Liver (tissue), 9 donors: Measurements from ENCODE around the gene SLC25A12. TPM values are rescaled to one million over a fixed set of nuclear protein-coding genes. Genes with fewer than 3 reads are reported as not detected.

Experiments
- DNase-seq: peaks from one replicate; pipeline ENCODE4 v3.0.0-alpha.2; 2017; ENCODE audit warnings: low spot score
- H3K27ac ChIP-seq, 2 donors: one replicate each; pipeline ENCODE4 v1.7.0; 2013; ENCODE audit warnings: inconsistent platforms in 2 of 2, low read length in 2 of 2, control low read depth in 1 of 2, low read depth in 1 of 2, mild to moderate bottlenecking in 1 of 2
- H3K27me3 ChIP-seq, 4 donors: one replicate each; pipeline versions ENCODE4 v1.6.1 to v1.7.0; 2013; ENCODE audit warnings: low read length in 3 of 4, inconsistent platforms in 1 of 4, mild to moderate bottlenecking in 1 of 4, moderate library complexity in 1 of 4; ENCODE audit not compliant: control insufficient read depth in 4 of 4, insufficient read depth in 4 of 4
- H3K36me3 ChIP-seq, 4 donors: one replicate each; pipeline versions ENCODE4 v1.6.1 to v1.7.0; 2013; ENCODE audit warnings: low read length in 3 of 4, mild to moderate bottlenecking in 3 of 4, low read depth in 1 of 4, moderate library complexity in 1 of 4; ENCODE audit not compliant: control insufficient read depth in 4 of 4, insufficient read depth in 3 of 4
- H3K4me1 ChIP-seq, 4 donors: one replicate each; pipeline versions ENCODE4 v1.6.1 to v1.7.0; 2013; ENCODE audit warnings: low read length in 3 of 4, mild to moderate bottlenecking in 3 of 4, moderate library complexity in 1 of 4; ENCODE audit not compliant: control insufficient read depth in 4 of 4, insufficient read depth in 4 of 4
- H3K4me3 ChIP-seq, 3 donors: one replicate each; pipeline versions ENCODE4 v1.6.1 to v1.7.0; 2013; ENCODE audit warnings: low read length in 3 of 3, control low read depth in 1 of 3, low read depth in 1 of 3, mild to moderate bottlenecking in 1 of 3
- H3K9ac ChIP-seq, 2 donors: one replicate each; pipeline ENCODE4 v1.7.0; 2013; ENCODE audit warnings: low read length in 2 of 2, mild to moderate bottlenecking in 2 of 2, moderate library complexity in 2 of 2, control low read depth in 1 of 2, low read depth in 1 of 2
- H3K9me3 ChIP-seq, 4 donors: one replicate each; pipeline versions ENCODE4 v1.6.1 to v1.7.0; 2013; ENCODE audit warnings: low read length in 3 of 4; ENCODE audit not compliant: control insufficient read depth in 4 of 4
- EGR1 ChIP-seq, 2 donors: IDR thresholded peaks; 2 replicates each; pipeline ENCODE4 v1.6.1; 2016 to 2018; ENCODE audit warnings: antibody characterized with exemption in 2 of 2, low read depth in 2 of 2
- FOXA1 ChIP-seq: IDR thresholded peaks from 2 replicates; pipeline ENCODE4 v1.6.1; 2016; ENCODE audit warnings: antibody characterized with exemption
- FOXA2 ChIP-seq: IDR thresholded peaks from 2 replicates; pipeline ENCODE4 v1.6.1; 2016; ENCODE audit warnings: antibody characterized with exemption
- HNF4A ChIP-seq, 2 donors: conservative IDR thresholded peaks; 2 replicates each; pipeline ENCODE4 v1.6.1; 2016; ENCODE audit warnings: antibody characterized with exemption in 2 of 2, mild to moderate bottlenecking in 2 of 2
- HNF4G ChIP-seq: IDR thresholded peaks from 2 replicates; pipeline ENCODE4 v1.6.1; 2016; ENCODE audit warnings: antibody characterized with exemption
- JUND ChIP-seq, 2 donors: IDR thresholded peaks; 2 replicates each; pipeline ENCODE4 v1.6.1; 2016; ENCODE audit warnings: antibody characterized with exemption in 2 of 2
- NR2F2 ChIP-seq: IDR thresholded peaks from 2 replicates; pipeline ENCODE4 v1.6.1; 2016; ENCODE audit warnings: antibody characterized with exemption
- RAD21 ChIP-seq, 2 donors: IDR thresholded peaks; 2 replicates each; pipeline ENCODE4 v1.6.1; 2016; ENCODE audit warnings: antibody characterized with exemption in 2 of 2, mild to moderate bottlenecking in 2 of 2
- RXRA ChIP-seq, 2 donors: IDR thresholded peaks; 2 replicates each; pipeline ENCODE4 v1.6.1; 2017 to 2018; ENCODE audit warnings: antibody characterized with exemption in 2 of 2, mild to moderate bottlenecking in 1 of 2
- SP1 ChIP-seq: IDR thresholded peaks from 2 replicates; pipeline ENCODE4 v1.6.1; 2018; ENCODE audit warnings: antibody characterized with exemption, mild to moderate bottlenecking
- TAF1 ChIP-seq: conservative IDR thresholded peaks from 2 replicates; pipeline ENCODE4 v1.6.1; 2016; ENCODE audit warnings: antibody characterized with exemption, mild to moderate bottlenecking
- YY1 ChIP-seq: IDR thresholded peaks from 2 replicates; pipeline ENCODE4 v1.6.1; 2016; ENCODE audit warnings: antibody characterized with exemption, mild to moderate bottlenecking
- WGBS: extraction: QIAGEN DNeasy Blood & Tissue Kit; methylation state at CpG from one replicate; pipeline ENCODE4 v1.1.7; 2013; 5-methylcytosine and 5-hydroxymethylcytosine counted together
- polyA plus RNA-seq, 2 donors: library from polyadenylated mRNA; stranded (reverse) in 1 of 2; unstranded in 1 of 2; fragments of 200-250 nt in 1 of 2; fragments of >200 nt in 1 of 2; fragmentation: Nextera tagmentation in 1 of 2; extraction: Ambion mirVana in 1 of 2; gene quantifications; one replicate each; pipeline versions ENCODE4 v1.2.1 to v1.2.3, GENCODE V29; 2013 to 2015
- total RNA-seq, 2 donors: library from RNA; depleted of rRNA; stranded (reverse); fragments of >200 nt; gene quantifications; one replicate each; pipeline ENCODE4 v1.2.3, GENCODE V29; 2014
- TF ChIP-seq, protein P1 (sequence below): IDR thresholded peaks from 2 replicates; pipeline ENCODE4 v1.6.1; 2016; ENCODE audit warnings: antibody characterized with exemption
- TF ChIP-seq, protein P2 (sequence below): fragments of 150-350 bp; IDR thresholded peaks from 2 replicates; pipeline ENCODE4 v1.5.1; 2017; ENCODE audit warnings: improper control_type of control experiment, low read depth, low read length; ENCODE audit not compliant: missing input control
- TF ChIP-seq, protein P3 (sequence below): IDR thresholded peaks from 2 replicates; pipeline ENCODE4 v1.6.1; 2016; ENCODE audit warnings: antibody characterized with exemption
- TF ChIP-seq, protein P4 (sequence below): IDR thresholded peaks from 2 replicates; pipeline ENCODE4 v1.6.1; 2016; ENCODE audit warnings: antibody characterized with exemption
- TF ChIP-seq, protein P5 (sequence below): IDR thresholded peaks from 2 replicates; pipeline ENCODE4 v1.6.1; 2016; ENCODE audit warnings: antibody characterized with exemption, mild to moderate bottlenecking
- donor health status: healthy.
- donor health status: healthy.
- donor health status: healthy.
- donor health status: healthy.
- donor health status: healthy.

The SLC25A12 gene
- total and polyA plus RNA-seq, 4 donors = 0.46 to 4.4 (median 2.1) TPM

DNA sequence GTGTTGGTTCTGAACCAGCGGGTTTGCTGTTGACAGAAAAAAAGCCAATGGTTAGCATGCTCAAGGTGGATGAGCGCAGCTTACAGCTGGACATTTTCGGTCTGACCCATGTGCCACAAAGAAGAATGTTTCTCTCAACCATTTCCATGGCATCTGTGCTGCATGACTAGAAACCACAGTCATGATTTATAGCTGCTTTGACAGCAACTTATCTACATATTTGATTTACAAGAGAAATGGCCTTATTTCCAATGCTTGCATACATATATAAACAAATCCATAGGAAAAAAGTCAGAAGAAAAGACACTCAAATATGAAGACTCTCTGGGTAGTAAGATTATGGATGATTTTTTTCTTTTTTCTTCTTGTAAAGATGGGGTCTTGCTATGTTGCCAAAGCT lies 108.6 kb downstream of the SLC25A12 start:
- WGBS = 98% methylated on average over 3 of the region's 3 CpGs
- TF ChIP-seq TAF1 (no peak), HNF4G (no peak), EGR1 (IDR thresholded peaks at IDR 0.05; ENCODE audit: low read depth in 2 of 2) (no peak), NR2F2 (no peak), JUND (IDR thresholded peaks at IDR 0.05) (no peak), FOXA2 (no peak)
- TF ChIP-seq, protein P1, sequence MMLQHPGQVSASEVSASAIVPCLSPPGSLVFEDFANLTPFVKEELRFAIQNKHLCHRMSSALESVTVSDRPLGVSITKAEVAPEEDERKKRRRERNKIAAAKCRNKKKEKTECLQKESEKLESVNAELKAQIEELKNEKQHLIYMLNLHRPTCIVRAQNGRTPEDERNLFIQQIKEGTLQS = no peak
- TF ChIP-seq, protein P2, sequence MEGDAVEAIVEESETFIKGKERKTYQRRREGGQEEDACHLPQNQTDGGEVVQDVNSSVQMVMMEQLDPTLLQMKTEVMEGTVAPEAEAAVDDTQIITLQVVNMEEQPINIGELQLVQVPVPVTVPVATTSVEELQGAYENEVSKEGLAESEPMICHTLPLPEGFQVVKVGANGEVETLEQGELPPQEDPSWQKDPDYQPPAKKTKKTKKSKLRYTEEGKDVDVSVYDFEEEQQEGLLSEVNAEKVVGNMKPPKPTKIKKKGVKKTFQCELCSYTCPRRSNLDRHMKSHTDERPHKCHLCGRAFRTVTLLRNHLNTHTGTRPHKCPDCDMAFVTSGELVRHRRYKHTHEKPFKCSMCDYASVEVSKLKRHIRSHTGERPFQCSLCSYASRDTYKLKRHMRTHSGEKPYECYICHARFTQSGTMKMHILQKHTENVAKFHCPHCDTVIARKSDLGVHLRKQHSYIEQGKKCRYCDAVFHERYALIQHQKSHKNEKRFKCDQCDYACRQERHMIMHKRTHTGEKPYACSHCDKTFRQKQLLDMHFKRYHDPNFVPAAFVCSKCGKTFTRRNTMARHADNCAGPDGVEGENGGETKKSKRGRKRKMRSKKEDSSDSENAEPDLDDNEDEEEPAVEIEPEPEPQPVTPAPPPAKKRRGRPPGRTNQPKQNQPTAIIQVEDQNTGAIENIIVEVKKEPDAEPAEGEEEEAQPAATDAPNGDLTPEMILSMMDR = no peak
- TF ChIP-seq, protein P3, sequence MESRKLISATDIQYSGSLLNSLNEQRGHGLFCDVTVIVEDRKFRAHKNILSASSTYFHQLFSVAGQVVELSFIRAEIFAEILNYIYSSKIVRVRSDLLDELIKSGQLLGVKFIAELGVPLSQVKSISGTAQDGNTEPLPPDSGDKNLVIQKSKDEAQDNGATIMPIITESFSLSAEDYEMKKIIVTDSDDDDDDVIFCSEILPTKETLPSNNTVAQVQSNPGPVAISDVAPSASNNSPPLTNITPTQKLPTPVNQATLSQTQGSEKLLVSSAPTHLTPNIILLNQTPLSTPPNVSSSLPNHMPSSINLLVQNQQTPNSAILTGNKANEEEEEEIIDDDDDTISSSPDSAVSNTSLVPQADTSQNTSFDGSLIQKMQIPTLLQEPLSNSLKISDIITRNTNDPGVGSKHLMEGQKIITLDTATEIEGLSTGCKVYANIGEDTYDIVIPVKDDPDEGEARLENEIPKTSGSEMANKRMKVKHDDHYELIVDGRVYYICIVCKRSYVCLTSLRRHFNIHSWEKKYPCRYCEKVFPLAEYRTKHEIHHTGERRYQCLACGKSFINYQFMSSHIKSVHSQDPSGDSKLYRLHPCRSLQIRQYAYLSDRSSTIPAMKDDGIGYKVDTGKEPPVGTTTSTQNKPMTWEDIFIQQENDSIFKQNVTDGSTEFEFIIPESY = no peak
- Histone ChIP-seq H3K9ac (no peak overlapping the region), H3K27me3 (no peaks in the 10 kb centered on the region), H3K36me3 (peaks cover 0 to 2% (median 0%) of the 10 kb centered on the region in 4 donors), H3K9me3 (no peaks in the 10 kb centered on the region), H3K4me3 (no peak overlapping the region), H3K27ac (no peak overlapping the region), H3K4me1 (no peaks in the 10 kb centered on the region)
- DNase-seq = no peak

DNA sequence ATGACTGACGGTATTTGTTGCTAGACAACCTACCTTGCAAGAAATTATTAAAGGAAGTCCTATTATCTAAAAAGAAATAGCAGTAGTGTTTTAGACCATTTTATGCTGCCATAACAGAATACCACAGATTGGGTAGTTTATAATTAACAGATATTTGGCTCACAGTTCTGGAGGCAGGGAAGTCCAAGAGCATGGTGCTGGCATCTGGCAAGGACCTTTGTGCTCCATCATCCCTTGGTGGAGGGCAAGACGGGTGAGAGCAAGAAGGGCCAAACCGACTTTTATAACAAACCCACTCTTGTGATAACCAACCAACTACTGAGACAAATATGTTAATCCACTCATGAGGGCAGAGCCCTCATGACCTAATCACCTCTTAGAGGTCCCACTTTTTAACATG lies 115.5 kb downstream of the SLC25A12 start:
- Histone ChIP-seq H3K9ac (no peak overlapping the region), H3K27ac (no peak overlapping the region), H3K27me3 (no peaks in the 10 kb centered on the region), H3K4me3 (no peak overlapping the region), H3K36me3 (no peaks in the 10 kb centered on the region), H3K9me3 (peaks cover 1 to 10% (median 4%) of the 10 kb centered on the region in 4 donors), H3K4me1 (no peaks in the 10 kb centered on the region)
- 99% methylated on average over 3 of the region's 3 CpGs for WGBS
- TF ChIP-seq, protein P4, sequence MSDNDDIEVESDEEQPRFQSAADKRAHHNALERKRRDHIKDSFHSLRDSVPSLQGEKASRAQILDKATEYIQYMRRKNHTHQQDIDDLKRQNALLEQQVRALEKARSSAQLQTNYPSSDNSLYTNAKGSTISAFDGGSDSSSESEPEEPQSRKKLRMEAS = no peak
- TF ChIP-seq RXRA (IDR thresholded peaks at IDR 0.05) (no peak), HNF4A (conservative IDR thresholded peaks at IDR 0.05) (no peak), FOXA2 (no peak), SP1 (no peak), NR2F2 (no peak), HNF4G (no peak), EGR1 (IDR thresholded peaks at IDR 0.05; ENCODE audit: low read depth in 2 of 2) (no peak), RAD21 (IDR thresholded peaks at IDR 0.05) (no peak), TAF1 (no peak), FOXA1 (no peak), YY1 (no peak)
- TF ChIP-seq, protein P1 = no peak
- TF ChIP-seq, protein P2 = no peak
- TF ChIP-seq, protein P5, sequence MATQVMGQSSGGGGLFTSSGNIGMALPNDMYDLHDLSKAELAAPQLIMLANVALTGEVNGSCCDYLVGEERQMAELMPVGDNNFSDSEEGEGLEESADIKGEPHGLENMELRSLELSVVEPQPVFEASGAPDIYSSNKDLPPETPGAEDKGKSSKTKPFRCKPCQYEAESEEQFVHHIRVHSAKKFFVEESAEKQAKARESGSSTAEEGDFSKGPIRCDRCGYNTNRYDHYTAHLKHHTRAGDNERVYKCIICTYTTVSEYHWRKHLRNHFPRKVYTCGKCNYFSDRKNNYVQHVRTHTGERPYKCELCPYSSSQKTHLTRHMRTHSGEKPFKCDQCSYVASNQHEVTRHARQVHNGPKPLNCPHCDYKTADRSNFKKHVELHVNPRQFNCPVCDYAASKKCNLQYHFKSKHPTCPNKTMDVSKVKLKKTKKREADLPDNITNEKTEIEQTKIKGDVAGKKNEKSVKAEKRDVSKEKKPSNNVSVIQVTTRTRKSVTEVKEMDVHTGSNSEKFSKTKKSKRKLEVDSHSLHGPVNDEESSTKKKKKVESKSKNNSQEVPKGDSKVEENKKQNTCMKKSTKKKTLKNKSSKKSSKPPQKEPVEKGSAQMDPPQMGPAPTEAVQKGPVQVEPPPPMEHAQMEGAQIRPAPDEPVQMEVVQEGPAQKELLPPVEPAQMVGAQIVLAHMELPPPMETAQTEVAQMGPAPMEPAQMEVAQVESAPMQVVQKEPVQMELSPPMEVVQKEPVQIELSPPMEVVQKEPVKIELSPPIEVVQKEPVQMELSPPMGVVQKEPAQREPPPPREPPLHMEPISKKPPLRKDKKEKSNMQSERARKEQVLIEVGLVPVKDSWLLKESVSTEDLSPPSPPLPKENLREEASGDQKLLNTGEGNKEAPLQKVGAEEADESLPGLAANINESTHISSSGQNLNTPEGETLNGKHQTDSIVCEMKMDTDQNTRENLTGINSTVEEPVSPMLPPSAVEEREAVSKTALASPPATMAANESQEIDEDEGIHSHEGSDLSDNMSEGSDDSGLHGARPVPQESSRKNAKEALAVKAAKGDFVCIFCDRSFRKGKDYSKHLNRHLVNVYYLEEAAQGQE = no peak
- TF ChIP-seq, protein P3 = no peak
- DNase-seq = no peak
